HEK293 (cell line): Measurements from ENCODE around the gene IL4I1.

Experiments used
- CTCF ChIA-PET: fragments of 350-600 bp; formaldehyde crosslinking; extraction: SDS; loops from one replicate; lab custom pipeline; 2021; ENCODE audit warnings: antibody characterized with exemption; lab: Yijun Ruan, JAX
- POLR2A ChIA-PET: fragments of 300-600 bp; formaldehyde crosslinking; extraction: SDS; loops from one replicate; lab custom pipeline; 2020; ENCODE audit warnings: antibody characterized with exemption, inconsistent platforms; lab: Yijun Ruan, JAX
- H3K27ac ChIP-seq: fragments of 200-500 bp; sonication (Bioruptor generic); 2 replicates; pipeline ENCODE4 v1.5.1; 2014; ENCODE audit warnings: low read depth, low read length, control low read depth, inconsistent platforms; ENCODE audit errors: extremely low read depth
- H3K36me3 ChIP-seq, 2 experiments: fragments of 200-500 bp in 1 of 2; sonication (Bioruptor generic) in 1 of 2; 1 replicate in 1 of 2; 2 replicates in 1 of 2; pipeline ENCODE4 v1.5.1; 2014 to 2017; ENCODE audit warnings: inconsistent platforms in 2 of 2, low read length in 2 of 2; ENCODE audit not compliant: control insufficient read depth in 2 of 2, insufficient read depth in 1 of 2
- H3K4me1 ChIP-seq: fragments of 200-500 bp; sonication (Bioruptor generic); 2 replicates; pipeline ENCODE4 v1.5.1; 2014; ENCODE audit warnings: mild to moderate bottlenecking, low read length, inconsistent platforms; ENCODE audit not compliant: control insufficient read depth, insufficient read depth
- H3K4me3 ChIP-seq: 2 replicates; pipeline ENCODE4 v1.5.1; 2011; ENCODE audit warnings: low read depth, mild to moderate bottlenecking, control low read depth, low read length, moderate library complexity
- H3K9me3 ChIP-seq: fragments of 200-500 bp; sonication (Bioruptor generic); 2 replicates; pipeline ENCODE4 v1.5.1; 2014; ENCODE audit warnings: low read depth, low read length, inconsistent platforms; ENCODE audit not compliant: control insufficient read depth, insufficient read depth
- ATF2 ChIP-seq: fragments of 450-650 bp; formaldehyde crosslinking; IDR thresholded peaks from 2 replicates; pipeline ENCODE4 v1.5.1; 2016; ENCODE audit warnings: missing biosample characterization, missing genetic modification characterization, low read depth
- GLIS1 ChIP-seq: fragments of 450-650 bp; formaldehyde crosslinking; IDR thresholded peaks from 2 replicates; pipeline ENCODE4 v1.5.1; 2016; ENCODE audit warnings: missing biosample characterization, missing genetic modification characterization
- INSM2 ChIP-seq: fragments of 450-650 bp; formaldehyde crosslinking; IDR thresholded peaks from 2 replicates; pipeline ENCODE4 v1.5.1; 2016; ENCODE audit warnings: missing biosample characterization, missing genetic modification characterization
- OVOL3 ChIP-seq: fragments of 450-650 bp; formaldehyde crosslinking; IDR thresholded peaks from 2 replicates; pipeline ENCODE4 v1.5.1; 2016; ENCODE audit warnings: missing biosample characterization, missing genetic modification characterization
- ZBTB44 ChIP-seq: fragments of 450-650 bp; IDR thresholded peaks from 2 replicates; pipeline ENCODE4 v1.5.1; 2018; ENCODE audit warnings: missing biosample characterization, mild to moderate bottlenecking, missing genetic modification characterization
- ZFP41 ChIP-seq: fragments of 450-650 bp; formaldehyde crosslinking; IDR thresholded peaks from 2 replicates; pipeline ENCODE4 v1.5.1; 2016; ENCODE audit warnings: missing biosample characterization, missing genetic modification characterization, borderline replicate concordance
- ZNF10 ChIP-seq: fragments of 450-650 bp; formaldehyde crosslinking; IDR thresholded peaks from 2 replicates; pipeline ENCODE4 v1.5.1; 2017; ENCODE audit warnings: missing biosample characterization, missing genetic modification characterization
- ZNF112 ChIP-seq: fragments of 450-650 bp; formaldehyde crosslinking; IDR thresholded peaks from 2 replicates; pipeline ENCODE4 v1.5.0; 2017; ENCODE audit warnings: missing biosample characterization, missing genetic modification characterization
- ZNF114 ChIP-seq: fragments of 450-650 bp; formaldehyde crosslinking; IDR thresholded peaks from 2 replicates; pipeline ENCODE4 v1.5.0; 2017; ENCODE audit warnings: missing biosample characterization, missing genetic modification characterization
- ZNF202 ChIP-seq: fragments of 450-650 bp; formaldehyde crosslinking; IDR thresholded peaks from 2 replicates; pipeline ENCODE4 v1.5.1; 2016; ENCODE audit warnings: missing biosample characterization, missing genetic modification characterization, borderline replicate concordance
- ZNF23 ChIP-seq: fragments of 450-650 bp; formaldehyde crosslinking; IDR thresholded peaks from 2 replicates; pipeline ENCODE4 v1.5.1; 2016; ENCODE audit warnings: missing biosample characterization, missing genetic modification characterization, borderline replicate concordance
- ZNF274 ChIP-seq, 2 experiments: fragments of 200-500 bp in 1 of 2; fragments of 450-650 bp in 1 of 2; sonication (Bioruptor generic) in 1 of 2; formaldehyde crosslinking in 1 of 2; IDR thresholded peaks; 2 replicates each; pipeline versions ENCODE4 v1.5.1 to v1.6.1; 2014 to 2016; ENCODE audit warnings: borderline replicate concordance in 1 of 2, inconsistent platforms in 1 of 2, low read length in 1 of 2, missing biosample characterization in 1 of 2, missing genetic modification characterization in 1 of 2
- ZNF292 ChIP-seq: fragments of 450-650 bp; formaldehyde crosslinking; IDR thresholded peaks from 2 replicates; pipeline ENCODE4 v1.5.1; 2016; ENCODE audit warnings: low read depth, missing biosample characterization, missing genetic modification characterization, borderline replicate concordance
- ZNF398 ChIP-seq: fragments of 450-650 bp; formaldehyde crosslinking; IDR thresholded peaks from 2 replicates; pipeline ENCODE4 v1.5.1; 2017; ENCODE audit warnings: missing biosample characterization, missing genetic modification characterization
- ZNF544 ChIP-seq: fragments of 450-650 bp; formaldehyde crosslinking; IDR thresholded peaks from 2 replicates; pipeline ENCODE4 v1.5.0; 2017; ENCODE audit warnings: missing biosample characterization, missing genetic modification characterization
- ZNF580 ChIP-seq: fragments of 450-650 bp; formaldehyde crosslinking; IDR thresholded peaks from 2 replicates; pipeline ENCODE4 v1.5.1; 2016; ENCODE audit warnings: missing biosample characterization, missing genetic modification characterization
- ZNF585B ChIP-seq: fragments of 450-650 bp; formaldehyde crosslinking; IDR thresholded peaks from 2 replicates; pipeline ENCODE4 v1.5.1; 2016; ENCODE audit warnings: missing biosample characterization, missing genetic modification characterization
- ZNF596 ChIP-seq: fragments of 450-650 bp; IDR thresholded peaks from 2 replicates; pipeline ENCODE4 v1.5.0; 2018; ENCODE audit warnings: missing biosample characterization, mild to moderate bottlenecking, missing genetic modification characterization, moderate library complexity
- ZNF600 ChIP-seq: fragments of 450-650 bp; formaldehyde crosslinking; IDR thresholded peaks from 2 replicates; pipeline ENCODE4 v1.5.1; 2016; ENCODE audit warnings: missing biosample characterization, missing genetic modification characterization
- ZNF645 ChIP-seq: fragments of 450-650 bp; formaldehyde crosslinking; IDR thresholded peaks from 2 replicates; pipeline ENCODE4; 2016; ENCODE audit warnings: missing biosample characterization, missing genetic modification characterization
- ZNF707 ChIP-seq: fragments of 450-650 bp; formaldehyde crosslinking; IDR thresholded peaks from 2 replicates; pipeline ENCODE4 v1.5.1; 2016; ENCODE audit warnings: missing biosample characterization, missing genetic modification characterization
- ZNF777 ChIP-seq: fragments of 450-650 bp; formaldehyde crosslinking; IDR thresholded peaks from 2 replicates; pipeline ENCODE4 v1.5.1; 2017; ENCODE audit warnings: missing biosample characterization, missing genetic modification characterization, borderline replicate concordance
- ZNF791 ChIP-seq: fragments of 450-650 bp; formaldehyde crosslinking; IDR thresholded peaks from 2 replicates; pipeline ENCODE4 v1.5.1; 2016; ENCODE audit warnings: missing biosample characterization, missing genetic modification characterization
- ZNF843 ChIP-seq: fragments of 450-650 bp; formaldehyde crosslinking; IDR thresholded peaks from 2 replicates; pipeline ENCODE4 v1.5.1; 2016; ENCODE audit warnings: missing biosample characterization, missing genetic modification characterization

IL4I1 gene

GRCh38 chr19:49887037-49887664, 9.5 kb downstream of the IL4I1 start (continued):
- TF ChIP-seq ZNF10 (tag by site-specific recombination) (no peak), ZNF600 (no peak)
- TF ChIP-seq, all 188 proteins: peak for 0

- ChIA-PET POLR2A (interaction anchor here (1.9 kb wide), 1 partner anchor 16 kb away, joined by 5 read pairs; no protein-coding TSS in a partner anchor), CTCF (no interaction called here)
- Histone ChIP-seq H3K36me3 (peaks cover 12 to 52% of the 10 kb centered on the region in 2 experiments; a peak in 2 of 3 replicates), H3K9me3 (no peaks in the 10 kb centered on the region), H3K4me3 (no peak overlapping the region), H3K4me1 (no peaks in the 10 kb centered on the region), H3K27ac (no peak overlapping the region)
- TF ChIP-seq ZNF292 (tag by site-specific recombination) (no peak), GLIS1 (tag by site-specific recombination) (no peak), ZFP41 (tag by site-specific recombination) (no peak), ZNF645 (tag by site-specific recombination) (no peak), ZNF398 (tag by site-specific recombination) (no peak), ZNF596 (tag by site-specific recombination) (no peak), ZNF114 (tag by site-specific recombination) (no peak), ATF2 (tag by site-specific recombination) (no peak), OVOL3 (tag by site-specific recombination) (no peak), ZBTB44 (tag by site-specific recombination) (no peak), ZNF585B (no peak), ZNF843 (tag by site-specific recombination) (no peak), ZNF23 (no peak), ZNF707 (tag by site-specific recombination) (no peak), ZNF791 (tag by site-specific recombination) (no peak)
These were observed 11.9 kb downstream of the IL4I1 start for GRCh38 chr19:49884760-49885159.

GRCh38 chr19:49884109-49884508, 12.6 kb downstream of the IL4I1 start:
- Histone ChIP-seq H3K4me1 (no peaks in the 10 kb centered on the region), H3K9me3 (no peaks in the 10 kb centered on the region), H3K36me3 (peaks cover 13 to 57% of the 10 kb centered on the region in 2 experiments; a peak in 2 of 3 replicates), H3K27ac (no peak overlapping the region), H3K4me3 (no peak overlapping the region)
- POLR2A ChIA-PET: interaction anchor here (0.6 to 1.9 kb wide), 2 partner anchors 15 to 19 kb away, joined by 4 to 5 read pairs; no protein-coding TSS in a partner anchor
- CTCF ChIA-PET: no interaction called here
- TF ChIP-seq ZNF112 (tag by site-specific recombination): no peak
- TF ChIP-seq ZNF544 (tag by site-specific recombination): no peak
- TF ChIP-seq ZNF777 (tag by site-specific recombination): no peak
- no peak for TF ChIP-seq INSM2
- no peak for TF ChIP-seq ZNF274 (IDR thresholded peaks at IDR 0.05; ENCODE audit: low read length)
- TF ChIP-seq ZNF274 (tag by site-specific recombination; IDR thresholded peaks at IDR 0.05; ENCODE audit: borderline replicate concordance): no peak
- TF ChIP-seq ZNF202 (tag by site-specific recombination): no peak
- no peak for TF ChIP-seq ZNF580 (tag by site-specific recombination)
